Activated CD4-positive, alpha-beta T cell treated with anti-CD3 and anti-CD28 coated beads, Interleukin-2, Interleukin-4, amounts not matched to agents 100 ng/mL and 50 ng/mL, durations not matched to agents 16 hours and 8 hours (primary cell): Measurements from ENCODE around the gene EIF3B.
"Not testable (repeated sequence)": the region's sequence is repeated elsewhere in the genome, so short reads cannot be mapped to it uniquely, and the experiment has no call there.

Experiments used
- DNase-seq: peaks from one replicate; pipeline ENCODE4 v3.0.0-alpha.2; 2020; ENCODE audit warnings: low spot score

The EIF3B gene

DNA sequence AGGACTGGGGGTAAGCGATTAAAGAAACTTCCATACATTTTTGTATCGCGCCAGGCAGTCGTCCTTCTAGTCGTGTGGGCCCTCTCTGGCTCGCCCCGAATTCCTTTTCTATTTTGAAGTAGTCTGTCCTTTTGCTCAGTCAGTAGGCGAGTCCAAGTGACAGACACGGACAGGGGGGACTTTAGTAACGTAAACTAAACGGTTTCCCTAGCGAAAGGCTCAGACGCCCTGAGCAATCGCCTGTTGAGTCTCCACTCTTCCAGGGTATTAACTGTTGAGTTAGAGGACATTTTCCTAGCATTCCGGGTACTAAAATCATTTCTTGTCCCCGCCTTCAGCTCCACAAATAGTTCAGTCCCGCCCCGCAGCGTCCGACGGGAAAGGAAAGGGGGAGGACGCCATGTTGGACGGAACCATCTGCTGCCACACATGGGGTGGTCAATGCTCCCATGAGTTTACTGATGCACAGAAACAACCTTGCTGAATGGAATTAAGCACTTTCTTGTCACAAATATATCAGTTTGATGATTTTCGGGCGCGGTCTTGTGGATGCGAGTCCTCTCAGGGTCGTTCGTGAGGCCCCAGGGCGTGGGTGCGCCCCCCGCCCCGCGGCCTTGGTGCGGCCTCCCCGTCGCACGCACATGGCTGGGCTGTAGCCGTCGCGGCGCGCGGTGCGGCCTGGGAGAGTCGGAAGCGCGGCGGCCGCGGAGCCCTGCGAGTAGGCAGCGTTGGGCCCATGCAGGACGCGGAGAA is at the start of gene EIF3B:
Gene EIF3B, plus strand, starts transcription at position 642 of the 753 bp plus-strand sequence. Its CDS starts 95 bp downstream, at position 737.
- DNase-seq = peak; percentile 87

DNA sequence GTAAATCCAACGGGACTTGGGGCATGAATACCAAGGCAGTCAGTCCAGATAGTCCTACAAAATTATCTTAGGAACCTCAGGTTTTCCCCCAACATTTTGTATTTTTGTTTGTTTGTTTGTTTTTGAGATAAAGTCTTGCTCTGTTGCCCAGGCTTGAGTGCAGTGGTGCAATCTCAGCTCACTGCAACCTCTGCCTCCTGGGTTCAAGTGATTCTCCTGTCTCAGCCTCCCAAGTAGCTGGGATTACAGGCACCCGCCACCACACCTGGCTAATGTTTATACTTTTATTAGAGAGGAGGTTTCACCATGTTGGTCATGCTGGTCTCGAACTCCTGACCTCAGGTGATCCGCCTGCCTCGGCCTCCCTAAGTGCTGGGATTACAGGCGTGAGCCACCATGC is 49.4 kb upstream of the EIF3B start:
- DNase-seq = not testable (repeated sequence)

DNA sequence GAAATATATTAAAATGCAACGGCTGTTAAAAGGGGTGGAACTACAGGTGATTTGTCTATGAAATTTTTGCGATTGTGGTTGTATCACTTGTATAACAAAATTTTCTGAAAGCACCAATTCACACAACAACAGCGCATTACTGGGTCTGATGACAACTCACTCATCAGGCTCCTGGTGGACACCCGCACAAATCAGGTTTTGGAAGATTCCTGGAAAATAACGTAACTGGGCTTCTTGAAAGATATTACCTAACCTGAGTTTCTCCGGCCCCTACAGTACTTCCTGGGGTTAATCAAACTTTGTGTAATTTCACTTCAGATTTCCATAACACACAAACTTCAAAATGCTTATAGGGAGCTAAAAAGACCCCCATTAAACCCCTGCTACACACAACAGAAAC is 47.9 kb upstream of the EIF3B start:
- DNase-seq = no peak

DNA sequence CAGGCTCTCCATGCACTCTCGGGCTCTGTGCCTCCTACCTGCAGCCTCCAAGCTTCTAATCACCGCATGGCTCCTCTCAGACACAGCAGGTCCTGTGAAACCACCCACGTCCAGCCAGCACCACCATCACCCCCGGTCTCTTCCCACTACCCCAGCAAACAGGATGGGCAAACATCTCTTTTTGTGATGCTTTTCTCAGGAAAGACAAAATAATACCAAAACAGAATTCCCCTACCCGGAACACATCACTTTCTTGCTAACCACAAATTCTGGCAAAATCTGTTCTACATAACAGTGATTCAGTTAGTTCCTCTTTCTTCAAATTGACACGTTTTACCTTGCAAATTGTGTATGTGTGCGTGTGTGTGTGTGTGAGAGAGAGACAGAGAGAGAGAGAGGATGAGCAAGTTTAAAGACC is 46.9 kb upstream of the EIF3B start:
- no peak for DNase-seq

DNA sequence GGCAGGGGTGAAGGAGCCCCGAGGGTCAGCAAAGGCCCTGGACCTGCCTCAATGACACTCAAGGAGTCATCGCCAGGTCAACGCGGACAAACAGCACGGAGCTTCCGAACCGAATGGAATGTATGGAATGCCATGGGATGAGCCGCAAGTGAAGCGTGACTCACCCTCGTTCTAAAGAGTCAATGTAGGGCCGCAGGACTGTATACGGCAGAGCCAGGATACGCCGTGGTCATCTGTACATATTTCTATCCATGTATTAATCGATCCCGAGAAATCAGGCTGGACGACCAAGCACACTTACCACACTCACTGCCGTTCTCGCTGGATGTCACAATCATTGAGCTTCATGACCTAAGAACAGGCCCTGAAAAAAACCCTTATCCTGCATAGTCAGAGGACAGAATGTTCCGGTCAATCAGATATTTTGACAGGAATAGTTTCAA is 44.7 kb upstream of the EIF3B start:
- no peak for DNase-seq

DNA sequence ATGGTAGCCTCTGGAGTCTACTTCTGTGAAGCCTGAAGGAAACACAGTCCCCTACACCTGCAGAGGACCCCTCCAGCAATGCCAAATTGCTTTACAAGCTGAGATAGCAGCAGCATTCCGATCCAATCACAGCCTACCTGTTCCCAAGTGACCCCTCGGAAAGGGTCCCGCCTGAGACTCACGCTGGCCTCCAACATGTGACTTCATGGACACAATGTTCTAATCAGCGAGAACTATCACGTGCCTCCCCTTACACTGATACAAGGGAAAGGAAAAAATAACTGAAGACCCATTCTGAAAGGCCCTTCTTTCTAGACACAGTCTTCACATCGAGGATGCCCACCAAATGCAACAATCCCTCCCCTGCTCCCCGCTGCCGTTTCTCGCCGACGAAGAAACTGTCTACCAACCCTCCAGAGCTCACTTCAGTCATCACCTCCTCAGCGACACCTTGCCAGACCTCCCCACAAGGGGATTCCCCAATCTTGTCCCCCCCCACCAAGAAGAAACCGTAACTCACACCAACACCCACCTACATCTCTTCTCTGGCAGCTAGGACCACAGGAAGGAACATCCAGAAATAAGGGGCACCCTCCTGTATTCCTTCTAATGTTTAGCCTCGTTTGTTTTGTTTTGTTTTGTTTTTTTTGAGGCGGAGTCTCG is 42.2 kb upstream of the EIF3B start:
- no peak for DNase-seq

DNA sequence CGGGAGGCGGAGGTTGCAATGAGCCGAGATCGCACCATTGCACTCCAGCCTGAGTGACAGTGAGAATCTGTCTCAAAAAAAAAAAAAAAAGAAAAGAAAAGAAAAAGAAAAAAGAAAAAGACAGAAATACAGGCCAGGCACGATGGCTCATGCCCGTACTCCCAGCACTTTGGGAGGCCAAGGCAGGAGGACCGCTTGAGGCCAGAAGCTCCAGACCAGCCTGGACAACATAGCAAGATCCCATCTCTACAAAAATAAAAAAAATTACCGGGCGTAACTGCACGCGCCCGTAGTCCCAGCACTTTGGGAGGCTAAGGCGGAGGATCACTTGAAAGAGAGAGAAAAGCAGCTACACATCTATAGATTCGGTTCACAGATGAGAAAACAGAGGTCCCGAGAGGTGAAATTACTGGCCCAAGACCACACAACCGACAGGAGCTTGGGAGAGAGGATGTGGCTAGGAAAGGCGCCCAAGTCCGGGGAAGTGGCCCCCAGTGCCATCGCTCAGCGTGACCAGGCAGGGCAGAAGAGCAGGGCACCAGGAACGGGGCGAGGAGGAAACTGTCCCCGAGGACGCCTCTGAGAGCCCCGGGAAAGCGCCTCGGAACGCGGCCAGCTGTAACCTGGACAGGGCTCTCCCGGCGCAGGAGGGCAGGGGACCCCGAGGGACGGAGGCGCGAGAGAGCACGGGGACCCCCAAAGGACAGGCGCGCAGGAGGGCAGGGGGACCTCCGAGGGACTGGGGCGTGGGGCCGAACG is 41.0 kb upstream of the EIF3B start:
- peak; percentile 28 for DNase-seq

DNA sequence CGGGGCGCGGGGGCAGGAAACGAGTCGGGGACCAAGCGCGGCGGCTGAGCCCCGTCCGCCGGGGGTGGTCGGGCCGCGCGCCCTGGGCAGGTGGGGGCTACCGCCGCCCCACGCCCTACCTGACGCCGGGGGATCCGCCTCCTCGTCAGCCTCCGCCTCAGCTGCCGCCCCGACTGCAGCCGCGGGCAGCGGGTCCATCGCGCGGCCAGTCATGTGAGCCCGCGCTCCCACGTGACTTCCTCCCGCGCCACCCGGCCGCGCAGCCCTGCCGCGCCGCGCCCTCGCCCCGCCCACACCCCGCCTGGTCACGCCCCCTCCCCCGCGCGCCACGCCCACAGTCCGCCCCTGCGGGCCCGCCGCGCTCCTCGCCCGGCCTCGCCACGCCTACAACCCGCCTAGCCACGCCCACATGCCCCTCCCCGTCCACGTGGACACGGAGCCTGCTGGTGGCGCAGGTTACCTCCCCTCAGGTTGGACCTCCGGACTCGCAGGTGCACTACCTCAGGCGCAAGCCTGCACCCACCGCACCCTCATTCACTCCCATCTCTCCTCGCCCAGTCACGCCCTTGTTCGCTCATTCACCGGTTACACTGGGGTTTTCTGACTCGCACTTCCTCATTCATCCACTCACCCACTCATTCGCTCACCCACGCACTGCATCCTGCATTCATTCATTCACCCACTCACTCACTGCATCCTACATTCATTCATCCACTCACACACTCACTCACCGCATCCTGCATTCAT is 40.2 kb upstream of the EIF3B start, which contains the start of gene SNX8:
Gene SNX8, minus strand, starts transcription at position 233 of the 747 bp plus-strand sequence. Its CDS starts 20 bp downstream, at position 213.
- DNase-seq = peak; percentile 94

DNA sequence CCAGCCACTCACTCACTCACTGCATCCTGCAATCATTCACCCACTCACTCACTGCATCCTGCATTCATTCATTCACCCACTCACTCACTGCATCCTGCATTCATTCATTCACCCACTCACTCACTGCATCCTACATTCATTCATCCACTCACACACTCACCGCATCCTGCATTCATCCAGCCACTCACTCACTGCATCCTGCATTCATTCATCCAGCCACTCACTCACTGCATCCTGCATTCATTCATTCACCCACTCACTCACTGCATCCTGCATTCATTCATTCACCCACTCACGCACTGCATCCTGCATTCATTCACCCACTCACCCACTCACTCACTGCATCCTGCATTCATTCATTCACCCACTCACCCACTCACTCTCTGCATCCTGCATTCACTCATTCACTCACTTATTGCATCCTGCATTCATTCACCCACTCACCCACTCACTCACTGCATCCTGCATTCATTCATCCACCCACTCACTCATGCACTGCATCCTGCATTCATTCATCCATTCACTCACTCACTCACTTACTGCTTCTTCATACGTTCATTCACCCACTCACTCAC is 39.6 kb upstream of the EIF3B start:
- DNase-seq = not testable (repeated sequence)

DNA sequence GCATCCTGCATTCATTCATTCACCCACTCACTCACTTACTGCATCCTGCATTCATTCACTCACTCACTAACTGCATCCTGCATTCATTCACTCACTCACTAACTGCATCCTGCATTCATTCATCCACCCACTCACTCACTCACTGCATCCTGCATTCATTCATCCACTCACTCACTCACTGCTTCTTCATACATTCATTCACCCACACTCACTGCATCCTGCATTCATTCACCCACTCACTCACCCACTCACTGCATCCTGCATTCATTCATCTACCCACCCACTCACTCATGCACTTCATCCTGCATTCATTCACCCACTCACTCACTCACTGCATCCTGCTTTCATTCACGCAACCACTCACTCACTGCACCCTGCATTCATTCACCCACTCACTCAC is 38.8 kb upstream of the EIF3B start:
- no peak for DNase-seq

DNA sequence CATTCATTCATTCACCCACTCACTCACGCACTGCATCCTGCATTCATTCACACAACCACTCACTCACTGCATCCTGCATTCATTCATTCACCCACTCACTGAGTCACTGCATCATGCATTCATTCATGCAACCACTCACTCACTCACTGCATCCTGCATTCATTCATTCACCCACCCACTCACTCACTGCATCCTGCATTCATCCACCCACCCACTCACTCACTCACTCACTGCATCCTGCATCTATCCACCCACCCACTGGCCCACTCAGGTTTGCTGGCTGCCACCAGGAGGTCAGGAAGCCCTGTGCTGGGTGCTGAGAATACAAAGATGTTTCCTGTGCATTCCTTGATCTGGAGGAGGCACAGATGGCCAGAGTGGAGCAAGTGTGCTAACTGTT is 38.0 kb upstream of the EIF3B start:
- DNase-seq = no peak

DNA sequence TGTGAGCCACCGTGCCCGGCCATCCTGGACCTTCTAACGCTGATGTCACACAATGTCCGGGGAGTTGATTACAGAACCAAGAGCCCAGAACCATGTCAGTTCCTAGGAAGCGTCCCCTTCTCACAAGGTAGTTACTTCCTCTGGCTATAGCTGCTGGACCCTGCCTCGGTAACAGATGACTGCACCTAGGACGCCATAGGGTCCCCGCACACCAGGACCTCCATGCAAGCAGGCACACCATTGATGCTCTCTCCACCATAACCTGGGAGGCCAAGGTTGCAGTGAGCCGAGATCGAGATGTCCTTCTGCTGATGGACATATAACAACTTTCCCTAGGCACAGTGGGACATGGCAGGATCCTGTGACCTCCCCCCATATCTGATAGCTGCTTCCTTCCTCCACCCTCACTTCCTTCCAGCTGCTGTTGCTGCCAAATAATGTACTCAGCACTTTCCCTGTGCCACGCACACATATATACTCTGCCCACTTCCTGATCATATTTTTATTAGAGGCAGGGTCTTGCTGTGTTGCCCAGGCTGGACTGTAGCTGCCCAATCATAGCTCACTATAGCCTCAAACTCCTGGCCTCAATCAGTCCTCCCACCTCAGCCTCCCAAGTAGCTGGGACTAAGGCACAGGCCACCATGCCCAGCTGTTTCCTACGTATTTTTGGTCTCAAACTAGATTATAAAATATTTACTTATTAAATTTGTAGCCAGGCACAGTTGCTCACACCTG is 36.9 kb upstream of the EIF3B start:
- no peak for DNase-seq

DNA sequence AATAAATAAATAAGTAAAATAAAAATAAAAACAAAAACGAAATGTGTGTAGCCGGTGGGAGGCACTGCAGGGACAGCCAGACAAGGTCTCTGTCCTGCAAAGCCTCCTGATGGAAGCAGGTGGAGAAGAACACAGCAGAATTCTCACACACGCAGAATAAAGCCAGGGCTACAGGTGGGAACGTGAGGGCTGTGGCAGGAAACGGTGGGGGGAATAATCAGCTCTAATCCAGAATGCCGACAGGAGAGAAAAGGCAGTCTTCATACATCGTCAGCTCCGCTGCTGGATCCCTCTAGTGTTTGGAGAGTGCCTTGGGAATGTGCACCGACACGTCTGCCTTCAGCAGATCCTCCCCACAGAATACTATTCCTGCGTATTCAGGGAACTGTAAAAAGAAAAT is 33.6 kb upstream of the EIF3B start:
- no peak for DNase-seq

DNA sequence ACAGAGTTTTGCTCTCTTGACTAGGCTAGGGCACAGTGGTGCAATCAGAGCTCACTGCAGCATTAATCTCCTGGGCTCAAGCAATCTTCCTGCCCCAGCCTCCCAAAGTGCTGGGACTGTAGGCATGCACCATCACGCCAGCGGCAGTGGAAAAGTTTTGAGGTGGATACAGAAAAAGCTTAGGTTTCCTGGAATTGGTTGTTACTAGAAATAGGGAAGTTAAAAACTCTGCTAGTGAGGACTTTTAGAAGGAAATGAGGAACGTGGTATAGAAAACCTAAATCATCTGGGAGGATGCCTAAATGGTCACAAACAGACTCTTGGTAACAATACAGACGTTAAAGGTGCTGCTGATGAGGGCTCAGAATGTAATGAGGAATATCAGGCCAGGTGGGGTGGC is 29.5 kb upstream of the EIF3B start:
- no peak for DNase-seq

DNA sequence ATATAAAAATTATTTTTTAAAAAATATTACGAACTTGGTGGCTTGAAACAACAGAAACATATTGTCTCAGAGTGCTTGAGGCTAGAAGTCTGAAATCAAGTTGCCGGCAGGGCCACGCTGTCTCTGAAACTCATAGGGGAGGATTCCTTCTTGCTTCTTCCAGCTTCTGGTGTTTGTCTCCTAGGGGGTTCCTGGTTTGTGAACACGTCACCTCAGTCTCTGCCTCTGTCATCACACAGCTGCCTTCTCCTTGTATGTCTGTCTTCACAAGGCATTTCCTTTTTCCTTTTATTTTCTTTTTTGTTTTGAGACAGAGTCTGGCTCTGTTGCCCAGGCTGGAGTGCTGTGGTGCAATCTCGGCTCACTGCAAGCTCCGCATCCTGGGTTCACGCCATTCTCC is 27.7 kb upstream of the EIF3B start:
- DNase-seq = no peak

DNA sequence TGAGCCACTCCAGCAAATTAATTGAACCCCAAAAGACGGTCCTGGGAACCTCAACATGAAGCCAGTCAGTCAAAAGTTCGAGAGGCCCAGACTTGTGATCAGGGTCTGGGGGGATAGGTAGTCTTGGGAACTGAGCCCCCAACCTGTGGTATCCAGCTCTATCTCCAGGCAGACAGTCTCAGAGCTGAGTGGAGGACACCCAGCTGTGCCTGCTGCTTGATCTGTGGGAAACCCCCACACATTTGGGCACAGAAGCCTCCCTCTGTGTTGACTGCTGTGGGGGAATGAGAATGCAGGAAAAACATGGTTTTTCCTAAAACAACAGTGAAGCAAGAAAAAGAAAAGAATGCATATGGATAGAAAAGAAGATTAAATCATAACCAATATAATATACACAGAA is 24.1 kb upstream of the EIF3B start:
- no peak for DNase-seq

DNA sequence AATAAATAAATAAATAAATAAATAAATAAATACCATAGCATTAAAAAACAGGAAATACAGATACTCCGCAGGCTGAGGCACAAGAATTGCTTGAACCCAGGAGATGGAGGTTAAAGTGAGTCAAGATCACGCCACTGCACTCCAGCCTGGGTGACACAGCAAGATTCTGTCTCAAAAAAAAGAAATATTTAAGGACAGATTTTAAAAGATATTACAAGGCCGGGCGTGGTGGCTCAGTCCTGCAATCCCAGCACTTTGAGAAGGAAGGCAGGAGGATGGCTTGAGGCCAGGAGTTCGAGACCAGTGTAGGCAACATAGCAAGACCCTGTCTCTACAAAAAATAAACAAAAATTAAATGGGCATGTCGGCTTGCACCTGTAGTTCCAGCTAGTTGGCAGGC is 22.9 kb upstream of the EIF3B start:
- no peak for DNase-seq

DNA sequence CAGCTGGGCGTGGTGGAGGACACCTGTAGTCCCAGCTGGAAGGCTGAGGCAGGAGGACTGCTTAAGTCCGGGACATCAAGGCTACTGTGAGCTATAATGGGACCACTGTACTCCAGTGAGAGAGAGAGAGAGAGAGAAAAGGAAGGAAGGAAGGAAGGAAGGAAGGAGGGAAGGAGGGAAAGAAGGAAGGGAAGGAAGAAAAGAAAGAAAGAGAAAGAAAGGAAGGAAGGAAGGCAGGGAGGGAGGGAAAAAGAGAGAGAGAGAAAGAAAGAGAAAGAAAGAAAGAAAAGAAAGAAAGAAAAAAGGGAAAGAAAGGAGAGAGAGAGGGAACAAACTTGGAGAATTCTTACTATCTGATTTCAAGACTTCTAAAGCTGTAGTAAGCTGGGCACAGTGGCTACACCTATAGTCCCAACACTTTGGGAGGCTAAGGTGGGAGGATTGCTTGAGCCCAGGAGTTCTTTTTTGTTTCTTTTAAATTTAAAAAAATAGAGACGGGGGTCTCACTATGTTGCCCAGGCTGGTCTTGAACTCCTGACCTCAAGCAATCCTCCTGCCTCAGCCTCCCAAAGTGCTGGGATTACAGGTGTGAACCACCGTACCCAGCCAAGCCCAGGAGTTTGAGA is 21.9 kb upstream of the EIF3B start:
- DNase-seq = not testable (repeated sequence)

DNA sequence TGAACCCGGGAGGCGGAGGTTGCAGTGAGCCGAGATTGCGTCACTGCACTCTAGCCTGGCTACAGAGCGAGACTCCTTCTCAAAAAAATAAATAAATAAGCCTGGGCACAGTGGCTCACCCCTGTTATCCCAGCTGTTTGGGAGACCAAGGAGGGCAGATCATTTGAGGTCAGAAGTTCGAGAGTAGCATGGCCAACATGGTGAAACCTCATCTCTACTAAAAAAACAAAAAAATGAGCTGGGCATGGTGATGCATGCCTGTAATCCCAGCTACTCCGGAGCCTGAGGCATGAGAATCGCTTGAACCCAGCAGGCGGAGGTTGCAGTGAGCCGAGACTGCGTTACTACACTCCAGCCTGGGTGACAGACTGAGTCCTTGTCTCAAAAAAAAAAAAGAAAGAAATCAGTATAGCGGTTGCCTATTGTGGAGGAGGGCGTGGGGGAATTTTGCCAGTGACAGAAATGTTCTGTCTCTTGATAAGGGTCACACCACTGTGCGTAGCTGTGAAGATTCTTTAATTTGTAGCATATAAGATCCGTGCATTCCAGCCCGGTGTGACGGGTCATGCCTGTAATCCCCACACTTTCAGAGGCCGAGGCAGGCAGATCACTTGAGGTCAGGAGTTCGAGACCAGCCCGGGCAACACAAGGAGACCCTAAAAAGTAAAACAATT is 17.9 kb upstream of the EIF3B start:
- no peak for DNase-seq
